HG02588 (cell line): ENCODE measurements around the gene SOS2.
A peak's percentile ranks its signal among the peaks of the same experiment; 100 is the strongest.
"Not testable (repeated sequence)": the region's sequence is repeated elsewhere in the genome, so short reads cannot be mapped to it uniquely, and the experiment has no call there.

ENCODE experiments used
- ATAC-seq: cut with Tn5 transposase; IDR thresholded peaks from one replicate; pipeline ENCODE4 v1.9.1; 2021; ENCODE audit warnings: mild to moderate bottlenecking, moderate library complexity; ENCODE audit not compliant: unreplicated experiment

The SOS2 gene

DNA sequence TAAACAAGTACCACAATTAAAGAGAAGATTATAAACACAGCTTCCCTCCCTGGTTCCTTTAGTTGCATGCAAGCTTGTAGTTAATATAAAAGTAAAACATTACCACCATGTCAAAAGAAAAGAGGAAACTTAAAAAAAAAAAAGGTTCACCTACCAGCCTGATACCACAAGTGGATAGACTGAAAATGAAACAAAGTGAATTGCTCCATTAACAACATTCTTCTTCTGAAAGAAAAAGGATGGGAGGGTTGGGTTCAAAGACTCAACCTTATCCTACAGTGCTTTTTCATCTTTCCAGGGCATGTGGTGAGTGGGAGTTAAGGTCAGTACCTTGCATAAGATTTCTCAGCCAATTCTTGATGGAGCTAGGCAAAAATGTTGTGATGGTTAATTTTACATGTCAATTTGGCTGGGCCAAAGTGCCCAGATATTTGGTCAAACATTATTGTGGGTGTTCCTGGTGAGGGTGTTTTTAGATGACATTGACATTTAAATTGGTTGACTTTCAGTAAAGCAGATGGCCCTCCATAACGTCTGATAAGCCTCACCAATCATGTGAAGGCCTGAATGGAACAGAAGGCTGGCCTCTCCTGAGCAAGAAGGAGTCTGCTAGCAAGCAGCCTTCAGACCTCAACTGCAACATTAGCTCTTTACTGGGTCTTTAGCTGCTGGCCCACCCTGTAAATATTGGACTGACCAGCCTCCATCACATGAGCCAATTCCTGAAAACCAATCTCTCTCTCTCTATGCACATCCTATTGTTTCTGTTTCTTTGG lies 143.8 kb downstream of the SOS2 start:
- ATAC-seq, result no peak

DNA sequence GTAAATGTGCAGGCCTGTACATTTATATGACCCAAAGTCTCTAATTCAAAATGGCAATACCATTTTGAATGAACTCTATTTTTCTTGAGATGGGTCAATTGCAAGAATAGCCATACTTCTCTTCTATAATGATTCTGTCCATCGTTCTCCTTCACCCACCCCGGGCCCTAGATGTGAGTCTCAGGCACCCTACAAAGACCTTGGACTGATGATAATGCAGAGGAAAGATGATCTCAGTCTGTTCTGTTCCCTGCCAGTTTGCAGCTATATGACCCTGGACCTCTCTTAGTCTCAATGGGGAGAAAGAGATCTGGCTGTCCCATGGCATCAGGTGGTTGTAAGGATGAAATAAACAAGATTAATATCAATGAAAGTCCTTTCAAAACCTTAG lies 145.1 kb downstream of the SOS2 start:
- no peak for ATAC-seq

DNA sequence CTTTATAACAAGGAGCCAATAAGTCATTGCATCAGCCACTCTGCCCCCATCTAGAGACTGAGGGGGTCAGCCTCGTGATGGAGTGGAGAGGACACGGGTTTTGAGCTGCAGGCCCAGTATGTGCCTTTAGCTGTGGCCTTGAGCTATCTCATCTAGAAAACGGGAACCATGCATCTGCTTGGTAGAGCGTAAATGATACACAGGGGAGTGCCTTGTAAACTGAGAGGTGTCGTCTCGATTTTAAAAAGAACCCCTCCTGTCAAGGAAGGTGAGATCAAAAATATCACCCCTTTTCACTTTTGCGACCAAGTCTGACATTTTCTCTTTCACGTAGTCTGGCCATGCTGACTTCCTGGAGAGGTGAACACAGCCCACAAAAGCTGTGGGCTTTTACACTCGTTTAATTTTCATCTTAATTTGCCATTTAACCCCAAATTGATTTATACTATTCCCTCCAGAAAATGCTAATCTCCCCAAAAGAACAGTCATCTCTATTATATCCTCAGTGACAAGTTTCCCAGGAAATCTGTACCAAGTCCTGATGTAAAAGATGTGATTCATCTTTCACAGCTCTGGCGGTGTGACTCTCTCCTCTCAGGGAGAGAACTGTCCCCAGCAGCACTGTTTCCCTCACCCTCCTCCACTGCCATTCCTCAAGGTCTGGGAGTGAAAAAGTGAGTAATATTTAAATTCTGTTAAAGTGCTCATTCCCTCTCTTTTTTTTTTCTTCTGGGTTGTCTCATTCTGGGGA lies 145.6 kb downstream of the SOS2 start:
- ATAC-seq, result peak; percentile 56

DNA sequence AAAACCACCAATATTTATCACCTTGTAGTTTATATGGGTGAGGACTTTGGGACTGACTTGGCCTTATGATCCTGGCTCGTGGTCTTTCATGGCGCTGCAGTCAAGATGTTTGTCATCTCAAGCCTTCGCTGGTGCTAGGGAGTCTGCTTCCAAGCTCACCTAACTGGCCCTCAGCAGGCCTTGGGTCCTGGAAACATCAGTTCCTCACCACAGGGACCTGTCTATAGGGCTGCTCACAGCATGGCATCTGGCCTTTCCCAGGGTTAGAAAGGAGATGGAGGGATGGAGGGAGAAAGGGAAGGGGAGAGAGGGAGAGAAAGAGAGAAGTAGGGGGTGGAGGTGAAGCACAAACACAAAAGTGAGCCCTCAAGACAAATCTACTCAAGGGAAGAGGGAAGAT lies 146.7 kb downstream of the SOS2 start:
- no peak for ATAC-seq

DNA sequence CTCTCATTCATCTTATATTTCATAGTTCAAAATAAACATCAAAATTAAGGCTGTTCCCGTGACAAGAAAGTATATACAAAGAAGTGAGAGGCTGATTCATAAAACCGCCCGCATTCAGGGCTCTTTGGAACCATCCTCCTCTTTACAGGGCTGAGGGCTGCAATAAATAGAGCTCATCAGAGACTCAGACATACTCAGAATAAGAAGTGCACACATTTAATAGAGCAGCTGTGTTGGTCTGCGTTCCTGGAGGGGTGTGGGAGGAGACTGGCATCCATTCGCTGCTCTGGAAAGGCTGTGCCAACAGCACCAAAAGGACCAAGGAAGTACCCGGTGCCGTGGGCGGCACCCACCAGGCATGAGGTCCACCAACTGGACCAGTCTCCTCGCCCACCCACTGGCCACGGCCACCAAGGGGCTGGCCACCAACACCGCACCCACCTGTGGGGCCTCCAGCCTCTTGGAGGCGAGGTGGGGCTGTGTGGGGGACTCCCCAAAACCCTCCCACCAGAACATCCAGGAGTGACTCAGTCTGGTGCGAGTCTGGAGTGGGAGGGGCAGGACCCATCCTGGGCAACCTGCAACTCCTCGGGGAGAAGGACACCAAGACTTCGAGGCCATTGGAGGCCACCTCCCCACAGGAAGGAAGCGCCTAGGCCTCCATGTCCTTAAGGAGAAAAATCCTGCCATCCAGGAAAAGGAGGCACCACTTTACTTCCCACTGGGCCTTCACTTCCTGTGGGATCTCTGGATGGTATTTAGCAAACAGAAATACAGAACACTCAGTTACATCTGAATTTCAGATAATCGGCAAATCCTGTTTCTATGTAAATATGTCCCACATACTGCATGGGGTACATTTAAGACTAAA lies 147.7 kb downstream of the SOS2 start:
- ATAC-seq, result peak; percentile 33

DNA sequence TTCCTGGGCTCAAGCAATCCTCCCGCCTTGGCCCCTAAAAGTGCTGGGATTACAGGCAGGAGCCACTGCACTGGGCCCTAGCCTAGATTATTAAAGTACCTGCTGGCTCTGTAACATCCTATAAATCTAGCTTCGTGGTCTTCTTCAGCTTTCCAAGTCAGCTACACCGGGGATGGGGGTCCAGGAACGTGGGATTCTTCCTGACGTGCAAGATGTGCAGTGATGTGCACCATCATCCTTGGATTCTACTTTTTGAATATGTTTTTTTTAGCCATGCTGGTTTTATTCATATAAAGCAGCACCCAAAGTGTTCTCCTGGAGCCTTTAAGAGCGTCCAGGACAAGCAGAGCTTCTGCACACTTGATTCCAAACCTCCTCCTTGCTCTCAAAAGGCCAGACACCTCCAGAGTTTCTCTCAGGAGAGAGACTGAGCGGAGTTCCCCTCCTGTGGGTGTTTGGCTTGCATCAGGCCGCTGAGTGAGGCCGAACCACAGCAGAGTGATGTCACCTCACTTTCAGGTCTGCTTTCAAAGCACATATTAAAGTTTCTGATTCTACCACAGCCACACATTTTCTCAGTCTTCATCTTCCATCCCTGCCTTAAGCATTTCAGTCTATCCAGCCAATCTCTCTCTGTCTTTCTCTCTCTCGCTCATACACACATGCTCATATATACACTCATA lies 148.5 kb downstream of the SOS2 start:
- ATAC-seq, result peak; percentile 63

DNA sequence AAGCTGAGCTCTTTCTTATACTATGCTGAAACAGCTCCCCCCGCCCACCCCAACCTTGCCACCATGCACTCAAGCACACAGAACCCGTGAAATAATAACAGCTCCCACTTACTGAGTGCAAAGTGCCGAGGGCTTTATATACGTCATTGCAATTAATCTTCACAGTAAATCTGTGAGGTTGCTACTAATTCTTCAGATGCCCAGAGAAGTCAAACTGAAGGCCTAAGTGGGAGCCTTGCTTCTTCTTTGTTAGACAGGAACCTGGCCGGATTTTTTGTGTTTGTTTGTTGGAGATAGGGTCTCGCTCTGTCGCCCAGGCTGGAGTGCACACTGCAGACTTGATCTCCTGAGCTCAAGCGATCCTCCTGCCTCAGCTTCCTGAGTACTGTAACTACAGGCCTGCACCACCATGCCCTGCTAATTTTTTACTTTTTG lies 149.1 kb downstream of the SOS2 start:
- no peak for ATAC-seq

DNA sequence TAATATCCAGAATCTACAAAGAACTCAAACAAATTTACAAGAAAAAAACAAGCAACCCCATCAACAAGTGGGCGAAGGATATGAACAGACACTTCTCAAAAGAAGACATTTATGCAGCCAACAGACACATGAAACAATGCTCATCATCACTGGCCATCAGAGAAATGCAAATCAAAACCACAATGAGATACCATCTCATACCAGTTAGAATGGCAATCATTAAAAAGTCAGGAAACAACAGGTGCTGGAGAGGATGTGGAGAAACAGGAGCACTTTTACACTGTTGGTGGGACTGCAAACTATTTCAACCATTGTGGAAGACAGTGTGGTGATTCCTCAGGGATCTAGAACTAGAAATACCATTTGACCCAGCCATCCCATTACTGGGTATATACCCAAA lies 152.3 kb downstream of the SOS2 start:
- ATAC-seq, result not testable (repeated sequence)

DNA sequence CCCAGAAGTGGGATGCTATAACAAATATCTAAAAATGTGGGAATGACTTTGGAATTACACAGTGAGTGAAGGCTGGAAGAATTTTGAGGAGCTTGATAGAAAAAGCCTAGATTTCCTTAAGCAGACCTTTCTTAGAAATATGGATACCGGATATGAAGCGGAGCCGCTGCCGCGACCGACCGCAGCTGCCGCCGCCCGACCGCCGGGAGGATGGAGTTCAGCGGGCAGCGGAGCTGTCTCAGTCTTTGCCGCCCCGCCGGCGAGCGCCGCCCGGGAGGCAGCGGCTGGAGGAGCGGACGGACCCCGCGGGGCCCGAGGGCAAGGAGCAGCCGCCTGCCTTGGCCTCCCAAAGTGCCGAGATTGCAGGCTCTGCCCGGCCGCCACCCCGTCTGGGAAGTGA lies 157.7 kb downstream of the SOS2 start:
- ATAC-seq, result not testable (repeated sequence)

DNA sequence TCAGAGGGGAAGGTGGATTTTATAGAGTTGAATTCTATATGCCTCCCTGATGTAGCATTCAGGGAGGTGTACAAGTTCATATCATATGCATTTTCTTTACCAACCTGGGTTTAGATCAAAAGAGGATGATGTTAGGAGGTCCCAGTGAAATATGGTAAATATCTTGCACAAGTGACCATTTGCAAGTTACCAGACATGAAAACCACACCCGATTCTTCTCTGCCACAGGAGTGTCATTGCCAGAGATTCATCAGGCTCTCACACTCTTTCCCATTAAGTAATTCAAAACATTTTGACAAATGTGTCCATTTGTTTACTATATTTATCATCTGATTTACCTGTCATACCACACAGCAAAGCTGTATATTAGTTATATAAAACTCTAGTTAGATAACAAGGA lies 159.0 kb downstream of the SOS2 start:
- ATAC-seq, result no peak

DNA sequence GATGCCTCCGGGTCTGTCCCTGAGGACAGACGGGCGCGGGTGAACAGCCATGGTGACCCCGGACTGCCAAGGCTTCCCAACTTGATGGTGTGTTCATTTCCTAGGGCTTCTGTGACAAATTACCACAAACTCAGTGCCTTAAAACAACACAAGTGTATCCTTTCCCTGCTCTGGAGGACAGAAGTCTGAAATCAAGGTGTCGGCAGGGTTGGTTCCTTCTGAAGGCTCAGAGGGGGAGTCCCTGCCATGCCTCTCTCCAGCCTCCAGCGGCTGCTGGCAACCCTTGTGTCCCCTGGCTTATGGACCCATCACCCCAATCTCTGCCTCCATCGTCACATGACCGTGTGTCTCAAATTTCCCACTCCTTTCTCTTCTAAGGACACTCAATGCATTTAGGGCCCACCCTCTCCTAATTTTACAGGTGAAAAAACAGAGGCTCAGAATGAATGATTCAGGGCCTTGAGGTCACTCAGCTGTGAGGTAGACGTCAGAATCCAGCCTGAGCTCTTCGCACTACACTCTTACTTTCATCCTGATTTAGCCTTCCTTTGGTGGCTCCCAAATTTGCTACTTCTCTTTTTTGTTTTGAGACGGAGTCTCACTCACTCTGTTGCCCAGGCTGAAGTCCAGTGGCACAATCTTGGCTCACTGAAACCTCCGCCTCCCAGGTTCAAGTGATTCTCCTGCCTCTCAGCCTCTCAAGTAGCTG lies 160.4 kb downstream of the SOS2 start:
- peak; percentile 55 for ATAC-seq

DNA sequence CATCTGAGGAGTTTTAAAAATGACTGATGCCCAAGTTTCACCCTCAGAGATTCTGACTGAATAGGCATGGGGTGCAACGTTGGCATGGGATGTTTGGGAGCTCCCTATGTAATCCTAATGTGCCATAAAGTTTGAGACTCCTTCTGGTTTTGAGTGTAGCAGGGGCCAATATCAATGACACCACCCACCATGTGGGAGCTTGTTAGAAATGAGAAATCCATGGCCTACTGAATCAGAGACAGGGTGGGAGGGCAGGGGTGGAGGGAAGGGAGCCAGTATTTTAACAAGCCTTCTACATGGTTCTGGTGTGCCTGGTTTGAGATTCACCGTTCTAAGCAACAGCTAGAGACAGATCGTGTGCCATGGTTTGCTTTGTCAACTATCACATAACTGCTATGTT lies 161.1 kb downstream of the SOS2 start:
- no peak for ATAC-seq

DNA sequence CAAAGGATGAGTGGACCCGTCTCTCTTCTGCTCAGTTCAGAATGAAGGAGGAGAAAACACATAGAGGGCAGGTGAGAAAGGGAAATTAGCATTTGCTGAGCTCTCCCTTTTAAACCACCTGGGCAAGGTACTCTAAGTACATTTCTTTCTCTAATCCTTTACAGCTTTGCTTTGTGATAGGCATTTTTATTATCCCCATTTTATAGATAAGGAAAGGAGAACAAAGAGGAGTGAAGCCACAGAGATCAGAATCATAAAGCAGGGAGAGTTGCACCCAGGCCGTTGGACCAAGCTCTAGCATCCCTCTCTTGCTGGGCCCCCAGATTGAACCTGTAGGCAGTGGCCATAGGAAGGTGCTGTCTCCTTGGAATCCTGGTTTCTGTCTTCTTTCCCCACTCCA lies 162.1 kb downstream of the SOS2 start:
- no peak for ATAC-seq

DNA sequence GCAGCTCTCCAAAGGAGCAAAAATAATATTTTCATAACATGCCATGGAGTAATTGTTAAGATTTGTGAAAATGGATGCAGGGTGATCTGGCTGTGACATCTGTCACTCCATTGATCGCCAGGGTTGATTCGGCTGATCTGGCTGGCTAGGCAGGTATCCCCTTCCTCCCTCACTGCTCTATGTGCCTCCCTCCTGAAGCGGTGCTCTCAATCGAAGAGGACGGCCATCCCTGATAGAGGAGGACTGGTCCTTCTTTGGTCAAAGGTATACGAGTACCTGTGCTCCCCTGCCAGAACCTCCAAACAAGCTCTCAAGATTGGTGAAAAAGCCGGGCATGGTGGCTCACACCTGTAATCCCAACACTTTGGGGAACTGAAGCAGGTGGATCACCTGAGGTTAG lies 162.9 kb downstream of the SOS2 start:
- no peak for ATAC-seq

DNA sequence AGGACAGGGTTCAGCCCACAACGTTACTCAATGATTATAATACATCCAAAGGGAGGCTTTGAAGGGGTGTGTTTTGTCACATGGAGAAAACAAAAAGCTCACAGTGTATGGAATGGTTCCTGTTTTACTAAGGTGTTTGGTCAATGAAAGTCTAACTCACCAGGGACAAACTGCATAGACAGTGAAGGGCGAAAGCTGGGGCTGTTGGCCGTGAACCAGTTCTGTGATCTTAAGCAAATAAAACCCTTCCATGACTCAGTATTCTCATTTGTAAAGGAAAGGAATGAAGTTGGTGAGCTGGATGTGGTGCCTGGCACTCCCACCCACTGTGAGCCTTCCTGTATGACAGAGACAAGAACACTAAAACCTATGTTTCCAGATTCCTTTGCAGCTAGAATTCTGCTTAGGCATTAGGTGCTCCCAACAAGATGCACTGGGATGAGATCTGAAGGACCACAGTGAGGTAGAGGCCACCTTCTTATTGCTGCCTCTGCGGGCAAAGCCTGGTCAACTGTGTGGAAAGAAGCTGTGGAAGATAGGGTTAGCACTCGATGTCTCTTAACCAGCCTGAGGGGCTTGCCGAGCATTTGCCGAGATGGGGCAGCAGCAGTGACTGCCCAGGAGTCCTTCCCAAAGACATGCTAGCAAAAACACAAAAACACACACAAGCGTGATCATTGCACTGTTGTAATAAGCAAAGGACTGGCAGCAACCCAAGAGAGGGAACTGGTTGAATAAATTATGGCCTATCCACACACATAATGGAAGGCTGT lies 163.5 kb downstream of the SOS2 start:
- ATAC-seq, result no peak
